Measurements from ENCODE around the gene FBXO3.

GRCh38 chr11:33713151-33713855 lies 61.0 kb downstream of the FBXO3 start:
- TF ChIP-seq CTCF (IDR thresholded peaks at IDR 0.05) (no peak), ZFX (IDR thresholded peaks at IDR 0.05; ENCODE audit: borderline replicate concordance) (no peak)
